ENCODE measurements around the gene OPN3.

Gene OPN3

DNA sequence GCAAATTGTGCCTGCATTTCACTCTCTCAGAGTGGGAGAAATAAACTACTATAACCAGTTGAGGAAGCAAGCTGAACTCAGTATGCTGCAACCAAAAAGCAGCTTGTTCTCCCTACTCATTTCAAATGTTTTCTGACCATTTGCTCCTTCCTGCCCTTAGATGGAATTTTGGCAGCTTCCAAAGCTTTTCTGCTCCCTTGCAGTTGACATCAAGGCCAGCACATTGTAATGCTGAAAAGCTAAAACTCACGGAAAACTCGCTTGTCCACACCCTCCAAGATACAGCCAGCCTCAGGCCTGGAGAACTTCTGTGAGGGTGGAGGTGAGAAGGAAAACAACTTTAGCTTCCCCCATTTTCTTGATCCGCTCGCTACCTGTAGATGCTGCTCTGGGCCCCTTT, 5.0 kb upstream of the OPN3 start:
- DNase-seq, result no peak

DNA sequence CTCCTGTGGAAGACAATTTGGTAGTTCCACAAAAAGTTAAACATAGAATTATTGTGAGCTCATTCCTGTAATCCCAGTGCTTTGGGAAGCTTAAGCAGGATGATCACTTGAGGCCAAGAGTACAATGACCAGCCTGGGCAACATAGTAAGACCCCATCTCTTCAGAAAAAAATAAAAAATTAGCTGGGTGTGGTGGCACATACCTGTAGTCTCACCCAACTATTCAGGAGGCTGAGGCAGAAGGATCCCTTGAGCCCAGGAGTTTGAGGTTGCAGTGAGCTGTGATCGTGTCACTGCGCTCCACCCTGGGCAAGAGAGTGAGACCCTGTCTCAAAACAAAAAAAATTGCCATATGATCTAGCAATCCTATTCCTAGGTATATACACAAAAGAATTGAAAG, 4.1 kb upstream of the OPN3 start:
- no peak for DNase-seq

DNA sequence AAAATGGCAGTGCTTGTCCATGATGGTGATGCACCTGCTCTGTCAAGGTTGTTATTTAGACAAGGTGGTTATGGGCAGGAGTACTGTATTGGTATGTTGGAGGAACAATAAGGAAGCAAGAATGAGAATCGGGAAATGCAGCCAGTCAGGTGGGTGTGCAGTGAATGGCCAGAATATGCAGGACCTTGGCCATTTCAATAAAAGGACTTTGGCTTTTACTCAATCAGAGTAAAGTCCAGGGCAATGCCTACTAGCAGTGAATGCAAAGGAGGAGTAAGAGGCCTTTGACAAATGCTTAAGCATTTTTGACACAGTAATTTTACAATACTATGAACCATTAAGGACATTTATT, 2.4 kb upstream of the OPN3 start:
- DNase-seq, result no peak

DNA sequence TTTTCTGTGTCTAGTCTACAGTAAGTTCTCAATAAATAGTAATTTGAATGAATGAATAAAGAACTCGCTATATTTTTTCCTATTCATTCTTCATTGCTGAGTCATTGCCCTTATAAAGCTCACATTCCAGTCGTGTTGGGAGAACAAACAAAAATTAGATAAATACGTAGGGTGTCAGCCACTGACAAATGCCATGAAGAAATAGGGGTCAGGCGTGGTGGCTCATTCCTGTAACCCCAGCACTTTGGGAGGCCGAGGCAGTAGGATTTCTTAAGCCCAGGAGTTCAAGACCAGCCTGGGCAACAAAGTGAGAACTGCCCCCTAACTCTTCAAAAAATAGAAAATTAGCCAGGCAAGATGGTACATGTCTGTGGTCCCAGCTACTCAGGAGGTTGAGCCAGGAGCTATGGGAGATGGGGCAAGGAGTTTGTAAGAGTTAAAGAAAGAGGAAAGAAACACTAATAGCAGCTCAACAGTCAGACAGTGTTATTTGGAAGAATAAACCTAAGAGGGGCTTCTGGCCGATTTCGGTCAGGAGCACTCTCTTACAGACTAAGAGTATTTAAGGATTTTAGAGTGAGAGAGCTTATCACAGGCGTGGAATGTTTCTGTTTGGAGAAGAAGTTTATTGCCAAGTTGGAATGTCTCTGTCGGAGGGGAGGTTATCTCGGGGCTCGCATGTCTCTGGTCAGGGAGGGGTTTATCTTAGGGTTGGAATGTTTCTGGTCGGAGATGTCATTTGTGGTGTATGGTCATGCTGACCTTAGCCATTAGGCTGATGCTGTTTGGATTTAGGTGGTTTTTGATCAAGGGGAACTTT, 1.8 kb upstream of the OPN3 start:
- no peak for DNase-seq

DNA sequence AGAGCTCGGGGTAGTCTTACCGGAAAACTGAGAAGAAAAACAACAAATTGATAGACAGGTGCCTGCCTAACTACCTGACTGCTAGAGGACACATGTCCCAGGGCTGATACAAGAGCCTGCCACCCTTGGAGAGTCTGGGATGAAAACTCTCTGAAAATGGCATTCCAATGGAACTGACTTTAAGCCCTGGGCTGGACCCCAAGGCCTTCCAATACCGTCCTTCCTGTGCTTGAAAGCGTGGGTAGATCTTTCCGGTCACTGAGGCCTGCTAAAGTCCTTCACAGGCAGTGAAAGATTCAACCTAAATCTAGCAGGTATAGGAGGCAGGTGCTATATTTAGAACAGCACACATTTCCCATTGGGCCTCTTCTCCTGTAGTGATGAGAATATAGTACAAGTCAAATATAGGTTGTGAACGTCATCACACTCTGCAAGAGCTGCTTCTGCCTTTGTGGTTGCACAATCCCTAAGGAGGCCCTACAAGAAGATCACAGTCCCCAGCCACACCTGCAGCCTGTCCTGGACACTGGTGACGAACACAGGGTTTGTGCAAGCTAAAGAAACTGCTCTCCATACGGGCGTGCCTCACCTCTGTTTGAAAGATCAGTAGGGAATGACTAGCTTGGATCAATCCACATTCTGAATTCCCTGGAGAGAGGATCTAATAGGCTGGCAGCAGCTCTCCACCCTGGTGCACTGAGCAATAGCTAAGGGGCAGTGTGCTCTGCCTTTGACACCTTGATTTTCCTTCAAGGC, 876 bp upstream of the OPN3 start:
- no peak for DNase-seq

DNA sequence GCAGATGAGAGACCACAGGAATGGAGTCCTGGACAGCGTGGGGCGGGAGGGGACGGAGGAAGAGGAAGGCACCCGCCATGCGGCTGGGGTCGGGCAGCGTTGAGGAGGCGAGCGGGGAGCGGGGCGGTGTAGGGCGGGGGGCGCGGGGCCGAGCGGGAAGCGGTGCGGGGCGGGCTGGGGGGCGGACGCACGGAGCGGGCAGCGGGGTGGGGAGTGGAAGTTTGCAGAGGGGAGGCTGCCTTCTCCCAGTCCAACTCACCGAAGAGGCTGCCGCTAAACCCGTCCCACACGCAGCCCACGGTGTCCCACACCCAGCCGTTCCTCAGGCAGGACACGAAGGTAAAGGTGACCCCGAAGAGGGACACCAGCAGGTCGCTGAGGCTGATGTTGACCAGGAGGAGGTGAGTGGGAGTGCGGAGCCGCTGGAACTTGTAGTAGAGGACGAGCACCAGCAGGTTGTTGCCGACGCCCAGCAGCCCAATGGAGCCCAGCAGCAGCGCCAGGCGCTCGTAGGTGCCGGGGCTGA, 483 bp downstream of the OPN3 start:
- DNase-seq, result peak in 4 of 5 donors; percentile 8 to 23 (median 13)

DNA sequence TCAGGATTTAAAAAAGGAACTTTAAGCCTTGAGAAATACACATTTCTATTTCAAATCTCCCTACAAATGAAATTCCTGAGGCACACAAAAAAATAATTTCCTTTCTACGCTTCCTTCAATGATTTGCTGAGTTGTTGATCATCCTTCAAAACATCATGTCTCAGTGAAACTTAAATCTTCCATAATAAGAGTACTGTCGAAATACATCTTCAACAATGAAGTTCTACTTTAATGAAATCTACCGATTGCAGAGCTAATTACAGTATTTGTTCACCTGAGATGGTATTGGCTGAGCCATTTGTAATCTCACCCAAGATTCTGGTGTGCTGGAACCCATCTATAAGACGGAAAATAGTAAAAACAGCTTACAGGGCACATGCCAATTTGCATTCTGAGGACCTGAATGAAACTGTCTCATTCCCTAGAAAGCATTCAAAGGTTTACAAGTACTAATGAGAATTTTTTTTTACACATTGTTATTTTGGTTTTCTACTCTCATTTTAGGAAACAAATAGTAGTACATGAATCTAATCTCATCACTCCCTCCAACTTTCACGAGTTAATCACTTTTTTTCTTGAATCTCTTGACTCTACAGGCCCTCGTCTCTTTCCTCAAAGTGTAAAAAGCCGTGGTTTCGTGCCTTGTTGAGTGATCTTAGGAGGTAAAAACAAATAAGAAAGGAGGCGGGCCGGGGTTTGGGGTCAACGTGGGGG, 1.1 kb downstream of the OPN3 start:
- peak in 1 of 5 donors; percentile 17 for DNase-seq

DNA sequence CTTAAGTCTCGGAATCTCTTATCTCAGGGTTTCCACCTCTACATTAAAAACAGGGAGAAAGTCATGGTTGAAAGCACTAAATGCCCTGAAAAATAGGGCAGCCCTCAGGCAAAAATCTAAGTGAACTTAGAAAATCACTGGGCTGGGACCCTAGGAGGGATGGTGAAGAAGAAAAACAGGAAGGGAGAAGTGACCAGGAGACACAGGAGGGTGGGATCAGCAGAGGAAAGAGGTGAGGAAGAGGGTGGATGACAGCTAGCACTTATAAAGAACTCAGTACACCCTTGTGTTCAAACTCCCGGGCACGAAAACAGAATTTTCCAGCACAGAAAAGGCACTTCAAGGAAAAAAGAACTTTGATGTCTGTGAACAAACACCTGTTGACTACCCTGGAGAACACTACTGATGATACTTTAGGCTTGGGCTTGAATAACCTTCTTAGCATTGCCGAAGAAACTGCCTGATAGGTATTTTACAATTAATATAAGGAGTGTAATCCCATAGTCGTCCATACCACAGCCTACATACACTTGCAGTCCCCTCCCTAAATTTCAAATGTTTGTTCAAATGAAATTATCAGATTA, 2.0 kb downstream of the OPN3 start:
- DNase-seq, result no peak

DNA sequence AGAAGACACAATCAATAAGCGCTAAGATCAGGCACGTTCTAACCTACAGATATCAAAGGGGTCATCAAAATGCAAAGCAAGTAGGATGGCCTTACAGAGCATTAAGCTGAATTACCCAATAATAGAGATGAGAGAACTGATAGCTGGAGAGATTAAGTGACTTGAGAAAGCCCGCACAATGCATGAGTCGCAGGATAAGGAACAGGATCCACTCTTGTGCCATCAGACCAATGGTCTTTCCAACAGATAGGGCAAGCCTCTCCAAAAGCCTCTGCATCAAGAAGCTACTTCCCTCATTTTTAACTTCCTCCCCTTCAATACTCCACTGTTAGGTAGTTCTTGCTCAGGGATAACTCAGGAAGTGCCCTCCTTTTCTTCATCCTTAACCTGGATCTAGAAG, 2.6 kb downstream of the OPN3 start:
- no peak for DNase-seq

DNA sequence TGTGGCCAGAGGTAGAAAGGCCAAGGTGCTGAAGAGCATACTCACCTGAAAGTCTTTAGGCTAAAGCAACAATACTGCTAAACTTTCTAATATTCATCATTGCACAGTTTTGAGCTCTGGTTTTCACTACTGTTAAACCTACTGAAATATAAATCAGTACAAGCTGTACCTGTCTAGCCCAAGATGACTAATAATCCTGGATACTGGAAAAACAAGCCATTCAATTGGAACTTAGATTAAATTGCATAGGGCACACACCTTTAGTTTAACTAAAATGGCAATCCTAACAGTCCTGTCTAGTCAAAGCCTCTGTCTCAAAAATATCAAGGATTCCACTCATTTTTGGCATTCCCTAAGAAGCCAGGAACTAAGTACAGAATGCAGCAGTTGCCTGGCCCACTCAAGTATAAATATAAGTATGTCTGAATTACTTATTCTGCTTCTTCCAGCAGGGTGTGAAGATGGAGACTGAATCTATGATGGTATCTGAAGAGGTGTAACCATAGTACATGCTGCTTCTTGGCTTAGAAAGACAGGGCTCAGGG, 3.1 kb downstream of the OPN3 start:
- DNase-seq, result no peak

DNA sequence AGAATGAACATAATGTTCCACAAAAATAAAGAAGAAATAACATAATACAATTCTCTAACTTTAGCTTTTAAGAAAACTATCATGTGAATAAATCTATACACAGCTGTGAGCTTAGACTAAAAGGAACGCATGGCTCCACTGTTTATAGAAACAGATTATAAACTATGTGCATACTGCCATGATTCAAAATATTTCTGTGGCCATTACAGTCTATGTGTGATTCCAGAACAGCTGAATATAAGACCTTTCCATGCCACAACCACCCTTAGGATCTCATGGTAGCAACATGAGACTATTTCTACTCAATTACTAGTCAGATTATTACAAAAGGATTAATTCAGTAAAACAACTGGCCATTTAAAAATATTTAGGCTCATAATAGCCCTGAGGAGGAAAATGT, 3.9 kb downstream of the OPN3 start:
- no peak for DNase-seq

DNA sequence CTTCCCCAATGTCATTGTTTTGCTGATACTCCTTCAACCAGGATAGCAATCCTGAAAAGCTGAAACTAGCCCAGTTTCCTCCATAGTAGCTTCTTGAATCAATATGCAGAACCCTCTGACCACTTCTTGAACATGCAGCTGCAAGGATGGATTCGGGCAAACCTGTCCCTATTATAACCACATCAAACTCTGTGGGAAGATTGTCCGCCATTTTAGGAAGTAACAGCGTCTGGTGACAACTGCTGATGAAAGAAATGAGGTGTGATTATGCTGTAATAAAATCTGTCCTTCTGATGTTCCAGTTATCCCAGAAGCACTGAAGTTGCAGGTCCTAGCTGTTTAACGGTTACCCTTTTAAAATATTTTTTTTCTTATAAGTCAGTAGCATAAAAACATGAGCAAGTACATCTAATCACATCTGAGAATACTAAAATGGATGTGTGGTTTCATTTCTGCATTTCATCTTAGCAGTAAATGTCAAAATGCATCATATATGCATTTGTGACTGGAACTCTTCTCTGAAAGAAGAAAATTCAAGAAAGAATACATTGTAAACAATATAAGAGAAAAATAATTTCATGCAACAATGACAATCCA, 4.5 kb downstream of the OPN3 start:
- no peak for DNase-seq

DNA sequence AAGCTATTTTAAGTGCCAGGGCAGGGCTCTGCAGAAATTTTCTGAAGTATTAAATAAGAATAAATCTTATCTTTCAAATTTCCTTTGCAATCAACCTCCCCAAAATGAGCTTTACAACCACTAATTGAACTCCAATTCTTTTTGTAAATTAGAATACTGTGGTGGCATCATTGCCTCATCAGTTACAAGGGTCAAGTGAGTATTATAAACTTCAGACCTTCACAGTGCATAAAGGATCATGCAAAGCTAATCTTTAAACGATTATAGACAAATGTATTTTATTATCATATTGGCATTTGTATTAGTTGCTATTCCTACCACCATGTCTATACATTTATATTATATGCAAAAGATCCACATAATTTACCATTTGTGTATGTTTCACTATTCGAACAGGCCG, 7.2 kb downstream of the OPN3 start:
- no peak for DNase-seq

DNA sequence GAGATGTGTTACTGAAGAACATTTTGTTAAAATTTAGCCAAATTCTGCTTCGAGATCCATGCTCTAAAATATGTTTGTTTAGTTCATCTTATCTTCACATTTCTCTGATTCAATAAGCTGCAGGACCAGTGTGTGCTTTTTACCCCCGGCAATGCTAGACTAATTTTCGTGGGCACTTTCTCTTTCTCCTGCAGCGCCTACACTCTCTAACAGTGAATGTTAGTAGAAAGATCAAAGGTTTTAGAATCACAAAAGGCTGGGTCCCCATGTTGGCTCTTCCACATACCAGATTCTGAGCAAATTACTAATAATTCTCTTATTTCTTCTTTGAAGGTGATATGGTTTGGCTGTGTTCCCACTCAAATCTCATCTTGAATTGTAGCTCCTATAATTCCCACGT, 8.5 kb downstream of the OPN3 start:
- DNase-seq, result no peak

DNA sequence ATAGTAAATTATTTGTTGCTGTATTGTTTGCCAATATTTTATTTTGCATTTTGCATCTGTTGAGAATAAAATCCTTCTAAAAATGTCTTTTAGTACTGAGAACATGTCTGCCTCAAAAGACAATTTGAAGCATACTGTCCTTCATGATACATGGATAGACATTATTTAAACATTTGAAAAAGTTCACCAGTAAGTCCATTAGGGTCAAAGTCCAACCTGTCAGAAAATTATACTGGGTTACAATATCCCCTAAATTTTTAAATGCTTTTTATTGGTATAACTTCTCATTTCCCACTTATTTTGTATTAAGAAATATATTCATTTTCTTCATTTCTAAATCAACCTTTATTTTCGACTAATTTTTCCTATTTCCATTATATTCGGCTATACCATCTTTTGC, 9.3 kb downstream of the OPN3 start:
- DNase-seq, result no peak

DNA sequence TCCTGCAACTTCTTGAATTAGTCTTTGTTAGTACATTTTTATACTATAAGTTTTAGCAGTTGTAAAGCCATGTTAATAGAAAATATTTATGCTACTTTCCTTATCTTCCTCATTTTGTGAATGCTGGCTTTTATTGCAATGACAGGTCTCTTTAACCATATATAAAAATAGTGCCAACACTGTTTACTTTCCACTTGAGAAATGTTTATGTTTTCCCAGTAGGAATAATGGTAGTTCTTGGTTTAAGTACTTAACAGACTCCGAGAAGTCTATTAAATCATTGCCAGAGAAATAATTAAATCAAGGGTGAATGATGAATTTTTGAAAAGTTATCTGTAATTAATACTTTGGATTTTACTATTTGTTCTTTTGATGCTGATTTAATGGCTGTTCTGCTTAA, 9.7 kb downstream of the OPN3 start:
- no peak for DNase-seq

DNA sequence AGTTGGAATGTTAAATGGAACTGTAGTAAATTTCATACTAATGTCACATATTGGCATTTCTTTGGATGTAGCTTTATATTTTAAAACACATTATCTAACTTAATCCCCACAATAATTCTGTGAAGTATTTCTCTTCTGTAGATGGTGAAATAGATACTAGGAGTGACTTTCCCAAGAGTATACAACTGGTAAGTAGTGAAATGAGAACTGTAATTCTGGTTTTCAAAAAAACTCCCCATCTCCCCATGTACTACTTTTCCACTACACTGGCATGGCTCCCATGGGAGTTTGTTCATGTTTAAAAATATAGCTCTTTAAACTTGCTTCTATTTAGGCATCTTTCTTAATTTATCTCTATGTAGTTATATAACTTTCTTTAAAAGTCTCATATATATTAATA, 10.2 kb downstream of the OPN3 start:
- DNase-seq, result no peak

DNA sequence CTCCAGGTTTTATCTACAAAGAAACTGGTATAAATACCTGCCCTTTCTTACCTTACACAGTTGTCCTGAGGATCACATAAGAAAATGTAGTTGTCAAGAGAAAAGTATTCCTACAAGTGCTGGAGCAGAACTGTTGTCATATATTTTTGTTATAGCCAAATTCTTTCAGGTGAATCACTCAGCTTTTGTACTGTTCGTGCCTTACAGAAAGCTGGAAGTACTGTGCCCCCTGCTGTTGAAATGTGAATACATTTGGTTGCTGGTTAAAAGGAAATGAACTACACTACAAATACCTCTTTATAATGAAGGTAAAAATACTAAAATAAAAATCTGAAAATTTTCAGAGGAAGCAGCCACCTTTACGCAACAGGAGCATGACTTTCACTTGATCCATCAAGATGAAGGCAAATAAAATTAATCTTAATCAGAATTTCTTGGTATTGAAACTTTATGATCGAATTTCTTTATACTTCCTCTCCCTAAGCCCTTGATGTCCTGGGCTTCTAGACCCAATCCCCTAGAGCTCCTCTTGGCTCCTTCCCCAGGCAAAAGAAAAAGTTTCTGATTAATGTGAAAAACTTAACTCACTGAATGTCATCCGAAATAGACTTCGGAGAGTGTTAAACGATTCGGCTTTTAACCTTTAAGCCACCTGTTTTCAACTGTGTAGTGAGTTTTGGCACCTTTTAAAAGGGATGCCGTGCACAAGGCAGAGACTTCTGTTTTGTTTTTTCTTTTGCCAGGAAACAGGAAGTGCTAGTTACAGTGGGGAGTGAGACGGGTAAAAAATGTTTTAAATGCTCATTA, 12.5 kb downstream of the OPN3 start:
- peak in 4 of 5 donors; percentile 4 to 64 (median 28) for DNase-seq

DNA sequence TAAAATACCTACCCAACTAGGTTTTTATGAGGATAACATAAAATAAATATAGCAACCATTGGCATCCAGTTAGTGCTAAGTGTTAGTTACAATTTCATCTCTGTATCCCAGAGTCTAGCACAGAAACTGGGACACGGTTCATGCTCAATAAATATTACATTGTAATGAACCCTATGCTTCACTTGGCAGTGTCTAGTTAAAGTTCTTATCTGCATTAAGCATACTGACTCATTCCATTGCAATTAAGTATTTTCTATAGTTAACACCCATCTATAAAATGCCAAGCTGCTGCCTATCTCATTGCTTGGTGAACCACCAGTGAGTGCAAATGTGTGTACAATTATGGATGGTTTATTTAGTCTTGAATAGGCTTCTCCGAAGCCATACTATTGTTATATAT, 15.2 kb downstream of the OPN3 start:
- no peak for DNase-seq

DNA sequence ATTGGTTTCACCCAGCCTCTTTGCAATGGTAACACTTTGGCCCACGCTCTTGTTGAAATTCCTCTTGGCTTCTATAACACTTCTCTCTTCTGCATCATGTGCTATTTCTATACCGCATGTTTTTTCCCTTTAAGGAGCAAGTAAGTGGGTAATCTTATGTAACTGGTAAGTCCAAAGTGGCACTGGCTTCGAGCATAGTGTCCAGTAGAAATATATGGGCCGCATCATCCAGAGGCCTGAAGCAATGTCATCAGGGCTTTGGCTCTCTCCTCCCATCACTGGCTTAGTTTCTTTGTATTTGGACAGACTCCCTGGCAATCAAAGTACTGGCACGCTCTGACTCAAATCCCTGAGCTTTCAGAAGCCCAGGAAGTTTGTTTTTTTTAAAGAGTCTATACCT, 17.5 kb downstream of the OPN3 start:
- DNase-seq, result no peak

DNA sequence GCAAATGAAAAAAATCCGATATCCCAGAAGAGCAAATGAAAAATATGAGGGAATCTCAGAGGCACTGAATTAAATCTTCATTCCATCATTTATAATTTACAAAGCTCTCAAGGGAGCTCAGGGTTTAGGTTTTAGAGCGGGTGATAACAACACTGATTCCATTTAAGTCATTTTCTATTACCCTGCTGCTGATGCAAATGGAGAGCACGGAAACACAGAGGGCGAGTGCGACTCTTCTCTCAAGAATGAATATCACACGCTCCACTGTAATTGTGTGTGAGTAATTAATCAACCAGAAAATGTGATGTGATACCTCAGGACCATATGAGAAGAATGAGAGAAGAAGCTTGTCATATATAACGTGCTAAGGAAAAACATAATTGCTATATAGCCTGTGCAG, 22.7 kb downstream of the OPN3 start:
- DNase-seq, result no peak
